Effector CD8-positive, alpha-beta T cell (primary cell): ENCODE data around the gene COL5A2.

ENCODE experiments used
- DNase-seq: peaks from one replicate; lab custom pipeline; 2025; lab: John Stamatoyannopoulos, UW

Gene COL5A2

DNA sequence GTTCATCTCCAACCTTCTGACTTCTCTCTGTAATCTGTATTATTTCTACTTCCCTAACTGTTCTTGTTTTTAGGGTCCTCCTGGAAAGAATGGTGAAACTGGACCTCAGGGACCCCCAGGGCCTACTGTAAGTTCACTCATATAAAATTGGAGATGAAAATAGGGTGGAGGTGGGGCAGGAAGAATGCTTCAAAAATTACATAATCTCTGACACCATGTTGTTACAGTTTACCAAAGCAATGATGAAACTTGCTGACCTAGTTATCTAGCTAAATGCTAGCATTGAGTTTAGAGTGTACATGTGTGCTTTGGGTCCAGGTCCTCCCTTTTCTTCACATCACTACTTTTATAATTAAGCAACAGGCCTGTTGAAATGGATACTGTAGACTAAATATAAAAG is 182.3 kb downstream of the COL5A2 start:
- DNase-seq, result no peak

DNA sequence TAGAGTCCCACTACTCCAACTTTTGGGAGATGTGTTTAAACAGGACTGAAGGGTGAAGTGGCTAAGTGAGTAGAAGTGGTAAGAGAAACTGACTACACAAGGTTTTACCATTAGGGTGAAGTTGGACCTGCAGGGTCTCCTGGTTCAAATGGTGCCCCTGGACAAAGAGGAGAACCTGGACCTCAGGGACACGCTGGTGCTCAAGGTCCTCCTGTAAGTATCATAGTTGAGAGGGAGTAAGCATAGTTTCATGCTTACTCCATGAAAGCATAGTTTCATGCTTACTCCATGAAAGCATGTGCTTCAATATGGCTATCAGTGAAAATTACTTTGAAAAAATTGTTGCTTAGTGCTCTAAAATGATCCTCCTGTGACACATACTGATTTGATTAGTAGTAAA is 186.3 kb downstream of the COL5A2 start:
- DNase-seq, result no peak

DNA sequence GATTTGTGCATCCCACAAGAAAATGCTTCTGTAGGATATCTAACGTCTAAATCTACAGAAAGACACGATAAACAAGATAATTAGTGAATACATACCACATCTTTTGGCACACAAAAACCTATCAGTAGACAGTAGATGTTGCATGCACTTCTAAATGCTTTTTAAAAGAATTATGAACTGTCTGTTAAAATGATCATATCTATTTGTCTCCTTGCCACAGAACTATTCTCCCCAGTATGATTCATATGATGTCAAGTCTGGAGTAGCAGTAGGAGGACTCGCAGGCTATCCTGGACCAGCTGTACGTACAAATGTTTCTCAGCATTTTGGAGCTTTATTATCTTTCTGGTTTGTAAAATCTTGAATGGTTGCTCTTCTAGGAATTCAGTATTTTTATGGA is 192.7 kb downstream of the COL5A2 start:
- no peak for DNase-seq

DNA sequence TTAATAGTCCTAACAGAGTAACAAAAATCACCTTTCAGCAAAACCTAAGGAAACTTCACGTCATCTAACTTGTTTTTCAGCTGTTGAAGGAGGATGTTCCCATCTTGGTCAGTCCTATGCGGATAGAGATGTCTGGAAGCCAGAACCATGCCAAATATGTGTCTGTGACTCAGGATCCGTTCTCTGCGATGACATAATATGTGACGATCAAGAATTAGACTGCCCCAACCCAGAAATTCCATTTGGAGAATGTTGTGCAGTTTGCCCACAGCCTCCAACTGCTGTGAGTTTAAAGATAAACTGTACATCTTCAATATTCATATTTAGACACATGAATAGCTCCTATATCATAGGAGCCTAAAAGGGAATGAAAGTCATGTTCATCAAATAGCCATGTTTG is 194.9 kb downstream of the COL5A2 start:
- DNase-seq, result no peak

DNA sequence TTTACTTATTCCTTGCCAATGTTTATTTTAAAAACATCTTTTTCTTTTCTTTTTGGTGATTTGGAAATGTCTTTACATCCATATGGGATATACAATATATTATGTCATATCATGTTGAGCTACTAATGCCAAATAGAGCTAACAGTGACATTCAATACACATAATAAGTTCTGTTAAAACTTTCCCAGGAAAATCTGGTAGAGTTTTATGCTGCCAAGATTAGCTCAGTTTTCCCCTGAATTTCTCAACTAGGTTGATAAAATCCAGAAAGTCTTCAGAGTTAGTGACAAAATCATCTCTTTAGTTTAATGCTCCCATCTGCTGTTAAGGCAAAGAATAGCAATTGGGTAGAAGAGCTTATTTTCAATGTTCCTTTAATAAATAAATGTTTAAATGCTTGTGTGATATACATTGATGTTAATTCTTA is 195.5 kb downstream of the COL5A2 start:
- no peak for DNase-seq

DNA sequence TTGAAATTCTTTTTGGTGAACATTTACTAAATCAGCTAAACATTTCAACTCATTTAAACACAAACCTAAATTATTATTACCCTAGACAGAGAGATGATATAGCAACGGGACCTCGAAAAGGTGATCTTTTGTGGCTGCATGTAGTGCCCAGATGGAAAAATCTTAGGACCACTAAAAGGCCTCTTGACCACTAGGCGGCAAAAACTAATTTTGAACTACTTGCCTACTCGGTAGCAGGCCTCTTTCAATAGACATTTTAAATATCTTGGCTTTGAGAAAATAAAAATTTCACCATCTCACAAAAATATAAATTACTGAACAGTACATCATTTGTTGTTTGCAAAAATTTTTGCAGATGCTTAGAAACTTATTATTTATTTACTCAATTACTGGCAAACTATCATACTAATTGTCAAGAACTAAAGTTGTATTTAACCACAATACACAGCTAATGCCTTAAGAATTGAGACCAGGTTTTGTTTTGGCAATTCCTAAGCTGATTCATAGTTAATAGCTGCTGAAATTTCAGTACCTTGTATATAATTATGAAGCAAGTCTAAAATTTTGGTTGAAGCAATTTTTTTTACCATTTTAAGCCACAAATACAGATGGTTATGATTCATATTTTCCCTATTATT is 196.0 kb downstream of the COL5A2 start:
- DNase-seq, result no peak
